ENCODE measurements around the gene RAB11A. TPM values are rescaled to one million over a fixed set of nuclear protein-coding genes. Genes with fewer than 3 reads are reported as not detected.

The RAB11A gene
- total RNA-seq, 1 experiment from 2014 or later = 139 TPM

- Mint-ChIP-seq H3K4me3 (ENCODE audit: unreplicated experiment) (no peak overlapping the region), H3K36me3 (ENCODE audit: insufficient read depth, unreplicated experiment) (peaks cover 7% of the 10 kb centered on the region), H3K27me3 (ENCODE audit: insufficient read depth, unreplicated experiment) (no peaks in the 10 kb centered on the region), H3K27ac (ENCODE audit: low read depth, unreplicated experiment) (no peak overlapping the region), H3K4me1 (ENCODE audit: insufficient read depth, unreplicated experiment) (peaks cover 16% of the 10 kb centered on the region), H3K9me3 (ENCODE audit: unreplicated experiment) (no peaks in the 10 kb centered on the region)
- ChIA-PET POLR2A (interaction anchor here (0.9 to 1.2 kb wide), 5 partner anchors 38 to 465 kb away, joined by 3 to 8 read pairs (median 3); partner anchors contain the start of genes INTS14 and RAB11A), CTCF (interaction anchor here (0.6 to 1.5 kb wide), 20 partner anchors 9 to 529 kb away, joined by 3 to 10 read pairs (median 3); partner anchors contain the start of gene INTS14)
- BruUV-seq (replicated peaks) = no TSS peak
- TF ChIP-seq CTCF (IDR thresholded peaks at IDR 0.05; ENCODE audit: unreplicated experiment) = peak; percentile 49
- peak; percentile 54 for DNase-seq (ENCODE audit: unreplicated experiment)
- intact Hi-C loops (cut with micrococcal nuclease) = loop anchor here (1.0 to 10.0 kb wide), 3 partner anchors 37 to 191 kb away; partner anchors contain the start of gene DENND4A
Observed at GRCh38 chr15:65829130-65829764, 40.0 kb upstream of the RAB11A start.

GRCh38 chr15:65832549-65833364 is 36.5 kb upstream of the RAB11A start:
- ChIA-PET CTCF (interaction anchor here (0.6 to 1.3 kb wide), 10 partner anchors 17 to 189 kb away, joined by 3 to 5 read pairs (median 3); no protein-coding TSS in a partner anchor), POLR2A (interaction anchor here (0.5 to 2.0 kb wide), 13 partner anchors 10 to 247 kb away, joined by 3 to 19 read pairs (median 3); partner anchors contain the start of genes DENND4A, INTS14 and RAB11A)
- intact Hi-C loops (cut with micrococcal nuclease) = loop anchor here (5.0 kb wide), 1 partner anchor 35 kb away; the partner anchor contains the start of gene RAB11A
- Mint-ChIP-seq H3K9me3 (ENCODE audit: unreplicated experiment) (no peaks in the 10 kb centered on the region), H3K4me1 (ENCODE audit: insufficient read depth, unreplicated experiment) (peaks cover 14% of the 10 kb centered on the region), H3K36me3 (ENCODE audit: insufficient read depth, unreplicated experiment) (no peaks in the 10 kb centered on the region), H3K4me3 (ENCODE audit: unreplicated experiment) (no peak overlapping the region), H3K27me3 (ENCODE audit: insufficient read depth, unreplicated experiment) (no peaks in the 10 kb centered on the region), H3K27ac (ENCODE audit: low read depth, unreplicated experiment) (peak overlapping the region; percentile 73)
- TF ChIP-seq CTCF (IDR thresholded peaks at IDR 0.05; ENCODE audit: unreplicated experiment) = no peak
- BruUV-seq (replicated peaks) = no TSS peak
- peak; percentile 97 for DNase-seq (ENCODE audit: unreplicated experiment)

- no peaks in the 10 kb centered on the region for H3K9me3 Mint-ChIP-seq (ENCODE audit: unreplicated experiment)
- peaks cover 14% of the 10 kb centered on the region for H3K4me1 Mint-ChIP-seq (ENCODE audit: insufficient read depth, unreplicated experiment)
- no peak overlapping the region for H3K4me3 Mint-ChIP-seq (ENCODE audit: unreplicated experiment)
- DNase-seq (ENCODE audit: unreplicated experiment) = peak; percentile 33
- no TSS peak for BruUV-seq (replicated peaks)
- no peak for TF ChIP-seq CTCF (IDR thresholded peaks at IDR 0.05; ENCODE audit: unreplicated experiment)
- H3K36me3 Mint-ChIP-seq (ENCODE audit: insufficient read depth, unreplicated experiment) = no peaks in the 10 kb centered on the region
- intact Hi-C loops (cut with micrococcal nuclease) = loop anchor here (5.0 kb wide), 1 partner anchor 34 kb away; the partner anchor contains the start of gene RAB11A
- no peaks in the 10 kb centered on the region for H3K27me3 Mint-ChIP-seq (ENCODE audit: insufficient read depth, unreplicated experiment)
- ChIA-PET CTCF (interaction anchor here (0.6 to 1.3 kb wide), 9 partner anchors 18 to 195 kb away, joined by 3 to 5 read pairs (median 3); no protein-coding TSS in a partner anchor), POLR2A (interaction anchor here (0.5 to 2.0 kb wide), 6 partner anchors 9 to 222 kb away, joined by 3 to 19 read pairs (median 4); partner anchors contain the start of genes DENND4A, INTS14 and RAB11A)
- peak overlapping the region; percentile 73 for H3K27ac Mint-ChIP-seq (ENCODE audit: low read depth, unreplicated experiment)
Observed at GRCh38 chr15:65833501-65834205, 35.6 kb upstream of the RAB11A start.

Data from MCF 10A (cell line).